A673 (cell line): ENCODE measurements around the gene KRT6C. TPM values are rescaled to one million over a fixed set of nuclear protein-coding genes. Genes with fewer than 3 reads are reported as not detected.

Source experiments
- BruUV-seq: library from RNA; stranded (reverse); fragments of 400-500 nt; replicated peaks from 2 replicates; lab custom pipeline; 2021; lab: Mats Ljungman, UMichigan
- CTCF ChIA-PET: fragments of 300-600 bp; sonication (Branson Sonifier 250); formaldehyde crosslinking; loops from one replicate; lab custom pipeline; 2022; ENCODE audit warnings: antibody characterized with exemption; lab: Charles Lee
- POLR2A ChIA-PET: fragments of 300-600 bp; sonication (Branson Sonifier 250); formaldehyde crosslinking; loops from one replicate; lab custom pipeline; 2022; ENCODE audit warnings: antibody characterized with exemption; ENCODE audit not compliant: low non-redundant PET; lab: Charles Lee
- DNase-seq: peaks from one replicate; pipeline ENCODE4 v3.0.0-alpha.2; 2015; ENCODE audit warnings: low spot score
- H3K27ac ChIP-seq: fragments of 200-600 bp; sonication (generic); 2 replicates; pipeline ENCODE4 v1.5.1; 2016; ENCODE audit warnings: mixed run types, low read depth, mild to moderate bottlenecking, mixed read lengths, antibody characterized with exemption, low read length; ENCODE audit not compliant: poor library complexity, severe bottlenecking
- H3K27me3 ChIP-seq: fragments of 200-600 bp; sonication (generic); replicated peaks from 2 replicates; pipeline ENCODE4 v1.6.1; 2017; ENCODE audit warnings: mixed run types, low read depth, mild to moderate bottlenecking, mixed read lengths, antibody characterized with exemption, low read length; ENCODE audit not compliant: insufficient read depth, poor library complexity
- H3K36me3 ChIP-seq: fragments of 200-600 bp; sonication (generic); 2 replicates; pipeline ENCODE4 v1.6.1; 2016; ENCODE audit warnings: mixed run types, mild to moderate bottlenecking, mixed read lengths, antibody characterized with exemption, low read length; ENCODE audit not compliant: insufficient read depth, poor library complexity, severe bottlenecking
- H3K4me1 ChIP-seq: fragments of 200-600 bp; sonication (generic); 2 replicates; pipeline ENCODE4 v1.6.1; 2017; ENCODE audit warnings: mixed run types, mild to moderate bottlenecking, mixed read lengths, antibody characterized with exemption, low read length; ENCODE audit not compliant: insufficient read depth, poor library complexity, severe bottlenecking
- H3K4me3 ChIP-seq: fragments of 200-600 bp; sonication (generic); 2 replicates; pipeline ENCODE4 v1.5.1; 2016; ENCODE audit warnings: low read depth, mixed run types, mild to moderate bottlenecking, mixed read lengths, low read length; ENCODE audit not compliant: poor library complexity, severe bottlenecking
- H3K9me3 ChIP-seq: fragments of 200-600 bp; sonication (generic); 2 replicates; pipeline ENCODE4 v1.6.1; 2016; ENCODE audit warnings: mixed run types, low read depth, mild to moderate bottlenecking, mixed read lengths, antibody characterized with exemption, low read length; ENCODE audit not compliant: poor library complexity, severe bottlenecking
- CTCF ChIP-seq: fragments of 300-800, 200-600 bp; sonication (generic); conservative IDR thresholded peaks from 2 replicates; pipeline ENCODE4 v1.5.1; 2017; ENCODE audit warnings: low read depth, mild to moderate bottlenecking, antibody characterized with exemption, low read length, moderate library complexity, mixed read lengths
- EZH2 ChIP-seq: fragments of 200-600 bp; sonication (generic); IDR thresholded peaks from 2 replicates; pipeline ENCODE4 v1.6.1; 2017; ENCODE audit warnings: borderline replicate concordance, low read depth, mild to moderate bottlenecking, mixed read lengths, antibody characterized with exemption, low read length; ENCODE audit not compliant: poor library complexity, severe bottlenecking
- intact Hi-C: fragments of 100-400 bp; cut with micrococcal nuclease; formaldehyde crosslinking; loops from one replicate; pipeline ENCODE4 v1.10.0; 2022; ENCODE audit not compliant: unreplicated experiment
- total RNA-seq: library from RNA; stranded (reverse); gene quantifications from 2 replicates; pipeline ENCODE4 v1.2.3, GENCODE V29; 2021

KRT6C gene
- total RNA-seq, 1 experiment from 2014 or later: not detected

DNA sequence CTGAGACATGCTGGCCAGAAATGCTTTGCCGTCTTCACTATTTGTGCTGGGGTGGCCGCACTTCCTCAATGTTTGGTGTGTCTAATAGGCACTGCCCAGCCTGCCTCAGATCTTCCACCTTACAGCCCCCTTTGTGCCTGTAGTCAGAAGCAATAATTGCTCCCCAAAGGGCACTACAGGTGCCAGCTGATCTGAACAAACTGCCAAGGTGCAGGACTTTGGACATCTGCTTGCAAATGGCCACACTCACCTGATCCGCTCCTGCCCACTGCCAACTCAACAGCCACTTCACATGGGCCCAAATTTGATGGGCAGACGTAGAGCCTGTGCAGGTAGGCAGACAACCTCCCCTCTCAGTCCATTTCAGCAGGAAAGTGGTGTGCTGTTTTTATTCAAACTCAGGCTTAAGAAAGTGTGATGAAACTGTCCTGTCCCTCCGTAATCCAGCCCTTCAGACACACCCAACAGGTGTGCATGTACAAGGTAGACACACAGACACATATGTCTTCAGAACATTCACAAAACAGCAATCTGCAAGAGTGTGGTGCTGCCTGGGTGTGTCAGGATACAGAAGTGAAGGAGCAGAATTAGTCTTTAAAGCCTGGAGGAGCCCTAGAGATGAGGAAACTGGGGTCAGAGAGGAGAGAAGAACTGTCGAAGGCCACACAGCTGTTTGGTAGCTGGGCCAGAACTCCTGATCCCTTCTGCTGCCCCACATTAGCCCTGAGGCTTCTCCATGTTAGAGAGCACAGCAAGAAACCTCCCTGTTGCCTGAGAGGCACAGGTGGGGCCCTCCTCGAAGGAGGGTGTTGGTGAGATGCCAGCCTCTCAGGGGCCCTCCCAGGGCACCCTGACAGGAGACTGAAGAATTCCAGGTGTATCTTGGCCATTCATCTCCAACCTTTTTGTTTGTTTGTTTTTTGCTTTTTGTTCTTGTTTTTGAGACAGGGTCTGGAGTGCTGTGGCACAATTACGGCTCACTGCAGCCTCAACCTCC is 35.0 kb downstream of the KRT6C start:
- no peak overlapping the region for H3K4me3 ChIP-seq
- H3K4me1 ChIP-seq: no peaks in the 10 kb centered on the region
- no peak for DNase-seq
- no peak overlapping the region for H3K27ac ChIP-seq
- no peaks in the 10 kb centered on the region for H3K36me3 ChIP-seq
- no peaks in the 10 kb centered on the region for H3K9me3 ChIP-seq
- TF ChIP-seq EZH2: no peak
- TF ChIP-seq CTCF: no peak
- BruUV-seq: no TSS peak
- H3K27me3 ChIP-seq: no peaks in the 10 kb centered on the region
- CTCF ChIA-PET: no interaction called here
- intact Hi-C loops: no loop called here
- POLR2A ChIA-PET: no interaction called here

DNA sequence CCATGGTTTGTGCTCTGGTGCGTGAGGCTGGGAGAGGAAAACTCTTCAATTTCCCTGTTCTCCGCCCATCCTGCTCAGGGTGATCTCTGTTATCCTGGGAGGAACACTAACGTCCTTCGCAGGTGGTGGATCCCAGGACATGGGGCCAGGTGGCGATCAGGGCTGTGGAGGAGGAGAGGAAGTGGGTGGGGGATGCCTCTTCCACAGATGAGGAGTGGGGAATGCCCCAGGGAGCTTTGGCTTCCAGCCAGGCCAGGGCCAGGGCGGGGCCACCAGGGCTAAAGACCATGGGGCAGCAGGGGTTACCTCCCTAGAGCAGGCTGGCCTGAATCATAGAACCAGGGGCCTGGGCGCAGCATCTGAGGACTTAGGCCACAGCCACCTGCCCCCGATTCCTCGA is 36.1 kb downstream of the KRT6C start:
- Histone ChIP-seq H3K36me3 (no peaks in the 10 kb centered on the region), H3K27me3 (peaks cover 3% of the 10 kb centered on the region), H3K27ac (no peak overlapping the region), H3K4me1 (no peaks in the 10 kb centered on the region), H3K4me3 (no peak overlapping the region), H3K9me3 (no peaks in the 10 kb centered on the region)
- TF ChIP-seq EZH2: no peak
- no peak for TF ChIP-seq CTCF
- intact Hi-C loops: no loop called here
- CTCF ChIA-PET: no interaction called here
- BruUV-seq: no TSS peak
- DNase-seq: no peak
- POLR2A ChIA-PET: no interaction called here

DNA sequence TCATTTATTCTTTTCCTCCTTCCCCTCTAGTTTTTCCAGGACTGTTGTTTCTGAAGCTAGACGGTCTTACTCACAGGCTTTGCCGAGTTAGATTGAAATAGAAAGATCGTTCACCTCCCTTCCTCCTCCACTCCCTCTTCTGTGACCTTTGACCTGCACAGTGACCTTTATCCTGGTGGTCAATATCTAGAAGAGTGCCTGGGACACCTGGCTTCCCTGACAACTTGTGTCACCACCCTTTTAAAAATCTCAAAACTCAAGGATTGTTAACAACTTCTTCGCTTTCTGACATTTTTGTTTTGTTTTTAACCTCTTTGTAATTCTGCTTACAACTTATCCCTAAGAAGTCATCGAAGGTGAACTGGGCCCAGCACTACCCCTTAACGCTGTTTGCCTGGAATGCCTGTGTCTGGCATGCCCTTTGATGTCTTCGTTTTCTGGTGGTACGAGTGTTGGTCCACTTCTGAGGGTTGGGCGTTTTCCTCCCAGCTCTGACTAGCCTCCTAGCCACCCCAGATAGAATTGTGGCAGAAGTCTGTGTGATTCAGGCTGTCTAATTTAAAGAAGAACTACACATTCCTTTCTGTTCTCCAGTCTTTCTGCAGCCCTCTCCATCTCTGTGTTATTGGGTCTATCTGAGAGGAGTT is 36.7 kb downstream of the KRT6C start:
- Histone ChIP-seq H3K36me3 (no peaks in the 10 kb centered on the region), H3K4me1 (no peaks in the 10 kb centered on the region), H3K27me3 (peaks cover 9% of the 10 kb centered on the region), H3K27ac (no peak overlapping the region), H3K4me3 (no peak overlapping the region), H3K9me3 (no peaks in the 10 kb centered on the region)
- TF ChIP-seq EZH2 (no peak), CTCF (no peak)
- ChIA-PET POLR2A (no interaction called here), CTCF (no interaction called here)
- intact Hi-C loops: no loop called here
- no TSS peak for BruUV-seq
- DNase-seq: no peak
